Fibroblast of skin of right biceps (primary cell): ENCODE measurements around the gene RBM18.

Experiments
- DNase-seq: peaks from one replicate; pipeline ENCODE4 v3.0.0-alpha.2; 2013

RBM18 gene

GRCh38 chr9:122256206-122256605 is 8.4 kb downstream of the RBM18 start:
- no peak for DNase-seq

GRCh38 chr9:122254761-122255160 is 9.9 kb downstream of the RBM18 start:
- no peak for DNase-seq

DNA sequence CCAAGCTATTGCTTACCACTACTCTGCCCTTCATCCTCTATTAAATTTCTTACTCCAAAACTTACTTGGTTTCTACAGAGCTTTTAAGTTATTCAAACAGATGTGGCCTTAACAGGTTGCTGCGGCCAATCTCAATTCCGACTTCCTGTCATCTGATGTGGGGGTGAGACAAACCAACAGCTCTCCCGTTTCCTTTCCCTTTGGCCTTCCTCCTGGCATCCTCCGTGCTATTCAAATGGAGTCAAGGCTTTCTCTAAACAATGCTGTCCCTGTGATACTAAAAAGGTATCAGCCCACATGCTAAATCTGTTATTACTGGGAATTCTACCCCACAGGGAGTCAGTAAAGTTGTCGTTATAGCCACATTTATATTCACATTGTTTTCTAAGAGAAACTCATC is 11.8 kb downstream of the RBM18 start:
- DNase-seq = no peak

GRCh38 chr9:122251351-122251750 is 13.3 kb downstream of the RBM18 start:
- no peak for DNase-seq

GRCh38 chr9:122248448-122248865 is 16.2 kb downstream of the RBM18 start:
- DNase-seq = no peak

- DNase-seq = no peak
These were observed 18.0 kb downstream of the RBM18 start for GRCh38 chr9:122246666-122247065.

DNA sequence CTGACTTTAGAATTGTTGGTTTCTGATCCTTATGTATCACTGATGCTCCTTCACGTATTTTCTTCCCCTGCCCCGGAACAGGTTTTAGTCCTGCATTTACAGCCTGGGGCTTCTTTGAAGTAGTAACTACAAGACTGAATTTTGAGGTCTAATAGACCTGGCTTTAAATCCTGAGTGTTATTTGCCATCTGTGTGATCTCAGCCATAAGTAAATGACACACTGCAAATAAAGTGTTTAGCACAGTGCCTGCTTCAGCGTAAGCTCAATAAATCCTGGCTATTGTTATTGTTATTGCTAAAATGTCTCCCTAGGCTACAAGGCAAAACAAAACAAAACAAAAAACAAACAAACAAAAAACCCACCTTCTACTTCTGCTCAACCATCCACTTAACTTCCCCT is 20.3 kb downstream of the RBM18 start:
- DNase-seq = no peak

GRCh38 chr9:122239722-122240121 is 24.9 kb downstream of the RBM18 start:
- no peak for DNase-seq

GRCh38 chr9:122236681-122237080 is 28.0 kb downstream of the RBM18 start:
- no peak for DNase-seq

- DNase-seq = no peak
These were observed 30.5 kb downstream of the RBM18 start for GRCh38 chr9:122234022-122234748.

GRCh38 chr9:122232796-122233306 is 31.8 kb downstream of the RBM18 start:
- DNase-seq = no peak

DNA sequence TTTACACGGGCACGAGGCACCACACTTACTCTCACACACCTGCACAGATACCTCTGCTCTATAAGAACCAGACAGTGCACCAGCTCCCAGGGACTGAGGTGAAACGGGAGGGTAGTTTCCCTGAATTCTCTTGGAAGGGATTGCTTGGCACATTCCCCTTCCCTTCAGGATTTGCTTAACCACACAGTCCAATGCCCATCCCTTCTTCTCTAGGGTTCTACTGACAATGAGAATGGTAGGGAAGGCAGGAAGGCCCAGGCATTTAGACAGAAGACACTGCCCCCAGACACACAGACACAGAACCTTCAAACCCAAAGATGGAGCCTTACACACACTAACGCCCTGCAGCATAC is 35.2 kb downstream of the RBM18 start:
- DNase-seq = no peak

DNA sequence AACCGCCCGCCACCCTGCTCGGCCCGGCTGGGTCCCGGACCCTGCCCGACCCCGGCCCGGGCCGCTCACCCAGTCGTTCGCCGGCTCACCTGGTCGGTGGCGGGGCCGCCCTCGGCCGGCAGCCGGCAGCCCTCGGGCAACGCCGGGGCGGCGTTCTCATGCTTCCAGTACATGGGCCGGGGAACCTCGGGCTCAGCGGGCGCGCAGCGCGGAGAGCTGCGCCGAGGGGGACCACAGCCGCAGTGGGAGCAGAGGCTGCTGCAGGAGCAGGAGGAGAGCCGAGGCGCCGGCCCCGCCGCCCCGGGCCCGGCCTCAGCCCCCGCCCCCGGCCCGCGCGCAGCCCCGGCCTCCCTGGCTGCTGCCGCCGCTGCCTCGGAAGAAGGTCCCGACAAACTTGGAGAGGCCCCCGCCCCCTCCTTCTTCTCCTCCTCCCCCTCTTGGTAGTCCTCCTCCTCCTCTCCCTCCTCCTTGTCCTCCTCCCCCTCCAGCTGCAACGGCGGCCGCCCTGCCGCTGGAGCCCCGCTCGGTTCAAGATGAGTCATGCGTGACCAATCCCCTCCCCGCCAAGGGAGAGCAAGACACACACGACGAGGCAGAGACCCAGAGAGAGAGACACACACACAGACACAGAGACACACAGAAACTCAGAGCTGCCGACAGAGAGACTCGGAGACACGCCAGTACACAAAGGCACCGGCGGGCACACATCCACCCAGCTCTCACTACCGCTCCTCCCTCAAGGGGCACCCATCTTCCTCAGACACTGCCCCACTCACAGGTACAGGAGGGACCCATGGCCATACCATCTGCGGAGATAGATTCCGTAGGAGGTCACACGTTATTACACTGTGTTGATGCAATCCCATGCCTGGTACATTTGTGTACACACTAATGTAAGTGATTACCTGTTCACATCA is 35.8 kb downstream of the RBM18 start, which contains the start of gene LHX6:
Gene LHX6 (minus strand): TSS at position 390 of the 917 bp plus-strand sequence. CDS start 217 bp downstream, at position 173.
- peak; percentile 52 for DNase-seq

GRCh38 chr9:122228191-122228567 is 36.5 kb downstream of the RBM18 start:
- DNase-seq = no peak

DNA sequence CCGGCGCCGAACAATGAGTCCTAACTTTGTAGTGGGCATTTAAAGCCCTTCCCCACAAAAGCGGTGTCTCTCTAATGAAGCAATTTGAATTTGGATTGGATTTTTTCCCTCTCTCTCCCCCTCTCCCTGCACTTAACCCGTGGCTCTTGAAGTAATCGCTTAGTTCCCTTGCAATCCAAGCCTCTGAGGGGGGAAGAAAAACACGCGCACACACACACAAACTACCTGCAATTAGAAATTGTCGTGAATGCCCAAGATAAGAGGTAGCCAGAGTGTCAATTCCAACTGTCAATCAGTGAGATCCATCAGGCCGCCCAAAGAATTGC is 37.1 kb downstream of the RBM18 start:
- no peak for DNase-seq

DNA sequence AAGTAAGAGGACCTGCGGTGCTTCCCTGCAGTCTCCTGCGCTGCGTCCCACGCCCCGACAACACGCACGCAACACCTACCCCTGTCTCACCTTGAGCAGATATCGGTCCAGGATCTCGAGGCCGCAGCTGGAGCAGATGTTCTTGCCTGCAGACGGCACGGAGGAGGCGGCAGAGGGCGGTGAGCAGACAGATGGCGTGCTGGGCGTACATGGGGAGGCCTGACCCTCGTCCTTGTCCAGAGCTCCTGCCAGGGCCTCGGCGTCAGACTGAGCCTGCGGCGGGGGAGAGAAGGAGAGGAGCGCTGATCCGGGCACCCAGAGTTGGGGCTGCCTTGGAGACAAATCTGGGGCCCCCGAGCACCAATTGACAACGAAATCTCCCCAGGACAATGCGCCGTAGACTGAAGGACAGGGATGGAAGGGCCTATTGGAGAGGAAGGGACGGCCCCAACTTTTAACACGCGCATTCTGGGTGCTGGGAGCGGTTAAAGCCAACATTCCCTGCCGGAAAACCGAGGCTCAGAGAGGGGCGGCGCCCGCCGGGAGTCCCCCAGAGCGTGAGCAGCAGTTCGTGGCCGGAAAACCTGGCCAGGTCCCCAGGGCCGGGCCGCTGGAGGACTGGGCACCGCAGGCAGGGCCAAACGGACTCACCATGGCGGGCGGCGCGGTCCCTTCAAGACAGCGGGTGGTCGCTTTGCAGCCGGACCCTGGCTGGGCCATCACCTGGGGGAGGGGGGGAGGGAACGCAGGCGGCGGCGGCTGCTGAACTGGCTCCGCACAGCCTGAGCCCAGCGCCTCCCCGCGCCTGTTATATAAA is 37.7 kb downstream of the RBM18 start:
- no peak for DNase-seq

DNA sequence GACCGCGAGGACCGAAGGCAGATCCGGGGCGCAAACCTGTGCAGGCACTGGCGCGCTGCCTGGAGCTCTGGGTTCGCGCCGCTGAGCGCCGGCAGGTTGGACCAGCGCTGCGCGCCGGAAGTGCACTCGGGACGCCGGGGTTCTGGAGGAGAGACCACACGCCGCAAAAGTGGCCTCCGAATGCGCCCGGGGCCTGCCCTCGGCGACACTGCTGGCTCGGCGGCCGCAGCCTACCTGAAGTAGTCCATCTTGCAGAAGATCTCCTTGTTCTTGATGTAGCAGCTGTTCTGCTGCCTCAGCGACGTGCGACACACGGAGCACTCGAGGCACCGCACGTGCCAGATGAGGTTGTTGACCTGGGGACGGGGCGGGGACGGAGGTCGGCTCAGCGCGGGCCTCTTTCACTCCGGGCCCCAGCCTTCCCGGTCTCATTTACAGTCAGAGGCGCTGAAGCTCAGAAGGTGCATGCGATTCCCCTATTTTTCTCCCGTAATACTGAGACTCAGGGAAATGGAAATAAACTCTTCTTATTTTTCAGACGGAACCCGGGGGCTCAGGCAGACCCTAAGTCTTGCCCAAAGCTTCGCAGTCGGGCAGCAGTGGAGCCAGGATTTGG is 38.4 kb downstream of the RBM18 start:
- no peak for DNase-seq

- no peak for DNase-seq
These were observed 39.1 kb downstream of the RBM18 start for GRCh38 chr9:122225312-122226141.

DNA sequence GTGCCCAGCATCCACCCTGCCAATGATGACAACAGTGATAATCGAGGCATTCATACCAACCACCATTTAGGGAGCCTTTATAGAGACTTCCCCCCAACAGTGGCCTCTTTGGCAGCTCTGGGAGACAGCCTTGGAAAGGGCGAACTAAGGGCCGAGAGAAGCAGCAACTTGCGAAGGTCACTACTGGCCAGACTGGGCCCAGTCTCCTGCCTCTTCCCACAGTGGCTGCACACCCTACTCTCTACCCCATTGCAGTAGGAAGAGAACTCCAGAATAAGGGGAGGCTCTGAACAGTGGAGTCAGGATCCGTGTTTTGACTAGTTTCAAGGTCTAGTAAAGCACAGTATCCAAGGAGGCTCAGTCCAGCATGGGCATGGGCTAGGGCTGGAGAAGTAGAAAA is 41.2 kb downstream of the RBM18 start:
- no peak for DNase-seq

DNA sequence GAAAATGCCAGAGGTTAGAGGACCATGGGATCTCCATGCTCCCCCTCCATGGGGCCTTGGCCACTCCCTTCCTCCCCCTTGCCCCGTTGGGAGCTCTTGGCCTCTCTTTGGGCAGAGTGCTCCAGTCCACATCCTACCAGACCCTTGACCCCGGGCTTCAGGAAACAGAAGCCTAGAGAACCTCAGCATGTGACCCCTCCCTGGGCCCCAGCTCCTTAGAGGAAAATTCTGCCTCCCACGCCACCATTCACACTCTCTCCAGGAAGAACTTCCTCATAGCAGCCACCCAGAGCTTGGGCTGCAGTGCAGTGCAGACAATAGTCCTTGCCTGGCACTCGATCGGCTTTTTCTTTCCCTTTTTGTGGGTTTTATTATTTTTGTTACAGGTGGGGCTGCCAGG is 41.8 kb downstream of the RBM18 start:
- no peak for DNase-seq

- DNase-seq = no peak
These were observed 43.3 kb downstream of the RBM18 start for GRCh38 chr9:122221183-122221811.
